ENCODE data around the gene CYSRT1.

The CYSRT1 gene

DNA sequence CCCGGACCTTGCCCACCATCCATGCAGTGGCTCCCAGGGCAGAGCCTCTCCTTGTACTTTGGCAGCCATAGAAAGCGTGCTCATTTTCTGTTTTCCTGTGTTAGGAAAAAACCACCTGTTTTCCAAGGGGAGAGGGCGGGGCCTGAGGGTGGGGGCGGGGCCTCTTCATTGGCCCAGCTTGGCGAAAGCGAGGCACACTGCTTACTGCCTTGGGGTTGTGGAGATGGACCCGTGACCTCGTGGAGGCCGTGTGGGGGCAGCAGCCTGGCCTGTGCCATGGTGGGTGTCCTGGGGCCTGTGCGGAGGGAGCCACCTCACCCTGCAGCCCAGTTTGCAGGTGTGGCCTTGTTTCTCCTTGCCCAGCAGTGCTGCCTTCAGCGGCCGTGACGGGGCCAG, 48.1 kb downstream of the CYSRT1 start:
- no peak for DNase-seq

DNA sequence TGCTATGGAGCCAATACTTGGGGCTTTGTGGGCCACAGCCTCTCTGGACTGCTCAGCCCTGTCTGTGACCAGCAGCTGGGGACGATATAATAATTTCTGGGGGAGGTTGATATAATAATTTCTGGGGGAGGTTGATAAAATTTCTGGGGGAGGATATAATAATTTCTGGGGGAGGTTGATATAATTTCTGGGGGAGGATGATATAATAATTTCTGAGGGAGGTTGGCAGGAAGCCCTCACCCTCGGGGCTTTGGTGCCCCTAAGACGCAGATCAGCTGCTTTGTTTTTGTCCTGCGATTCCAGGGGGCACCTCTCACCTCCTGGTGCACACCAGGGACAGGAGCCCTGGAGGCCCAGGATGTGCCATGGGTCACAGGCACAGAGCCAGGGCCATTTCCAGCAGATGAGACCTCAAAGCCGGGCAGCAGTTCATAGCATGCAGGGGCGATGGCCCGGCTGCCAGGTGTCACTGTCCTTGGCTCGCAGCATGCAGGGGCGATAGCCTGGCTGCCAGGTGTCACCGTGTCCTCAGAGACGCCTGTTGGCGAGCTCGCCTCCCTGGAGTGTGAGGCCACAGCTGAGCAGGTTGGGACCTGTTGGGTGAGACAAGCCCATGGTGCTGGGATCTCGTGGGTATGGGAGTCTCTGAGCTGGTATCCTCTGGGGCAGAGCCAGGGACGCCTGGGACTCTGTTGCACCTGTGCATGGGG, 48.8 kb downstream of the CYSRT1 start:
- DNase-seq = no peak

- DNase-seq = no peak
Measured at GRCh38 chr9:137275203-137275587, 50.2 kb downstream of the CYSRT1 start.
